Endothelial cell (in vitro differentiated cells): ENCODE results near the gene RPL6. TPM values are rescaled to one million over a fixed set of nuclear protein-coding genes. Genes with fewer than 3 reads are reported as not detected.

Experiments used
- DNase-seq: peaks from one replicate; pipeline ENCODE4 v3.0.0; 2021; ENCODE audit warnings: low spot score
- H3K27ac Mint-ChIP-seq: one replicate; pipeline ENCODE4 v1.8.0; 2021; ENCODE audit warnings: mixed read lengths, inconsistent platforms; ENCODE audit not compliant: unreplicated experiment
- H3K27me3 Mint-ChIP-seq: one replicate; pipeline ENCODE4 v1.8.0; 2021; ENCODE audit warnings: mild to moderate bottlenecking, moderate library complexity, mixed read lengths, inconsistent platforms; ENCODE audit not compliant: unreplicated experiment
- H3K36me3 Mint-ChIP-seq: one replicate; pipeline ENCODE4 v1.8.0; 2021; ENCODE audit warnings: mild to moderate bottlenecking, low read depth, mixed read lengths, inconsistent platforms; ENCODE audit not compliant: unreplicated experiment
- H3K4me1 Mint-ChIP-seq: one replicate; pipeline ENCODE4 v1.8.0; 2021; ENCODE audit warnings: mild to moderate bottlenecking, mixed read lengths, inconsistent platforms; ENCODE audit not compliant: unreplicated experiment
- H3K4me3 Mint-ChIP-seq: one replicate; pipeline ENCODE4 v1.8.0; 2021; ENCODE audit warnings: mild to moderate bottlenecking, mixed read lengths, inconsistent platforms; ENCODE audit not compliant: unreplicated experiment
- H3K9me3 Mint-ChIP-seq: one replicate; pipeline ENCODE4 v1.8.0; 2021; ENCODE audit warnings: mixed read lengths, inconsistent platforms; ENCODE audit not compliant: unreplicated experiment
- total RNA-seq: library from RNA; stranded (reverse); fragmentation: NEBNext Ultra II Directional; extraction: Animal tissue kit (Norgen Biotek cat#: 25700); gene quantifications from one replicate; pipeline ENCODE4 v1.2.1, GENCODE V29; 2021; ENCODE audit not compliant: unreplicated experiment
- TF ChIP-seq, protein P1 (sequence below): fragments of 200-600 bp; sonication (generic); IDR thresholded peaks from one replicate; pipeline ENCODE4 v1.5.0; 2021; ENCODE audit warnings: antibody characterized with exemption; ENCODE audit not compliant: unreplicated experiment

Gene RPL6
- total RNA-seq, 1 donor from 2014 or later, result 1,436 TPM

- Mint-ChIP-seq H3K36me3 (no peaks in the 10 kb centered on the region), H3K4me3 (no peak overlapping the region), H3K27me3 (peaks cover 2% of the 10 kb centered on the region), H3K4me1 (no peaks in the 10 kb centered on the region), H3K9me3 (no peaks in the 10 kb centered on the region), H3K27ac (no peak overlapping the region)
- TF ChIP-seq, protein P1, sequence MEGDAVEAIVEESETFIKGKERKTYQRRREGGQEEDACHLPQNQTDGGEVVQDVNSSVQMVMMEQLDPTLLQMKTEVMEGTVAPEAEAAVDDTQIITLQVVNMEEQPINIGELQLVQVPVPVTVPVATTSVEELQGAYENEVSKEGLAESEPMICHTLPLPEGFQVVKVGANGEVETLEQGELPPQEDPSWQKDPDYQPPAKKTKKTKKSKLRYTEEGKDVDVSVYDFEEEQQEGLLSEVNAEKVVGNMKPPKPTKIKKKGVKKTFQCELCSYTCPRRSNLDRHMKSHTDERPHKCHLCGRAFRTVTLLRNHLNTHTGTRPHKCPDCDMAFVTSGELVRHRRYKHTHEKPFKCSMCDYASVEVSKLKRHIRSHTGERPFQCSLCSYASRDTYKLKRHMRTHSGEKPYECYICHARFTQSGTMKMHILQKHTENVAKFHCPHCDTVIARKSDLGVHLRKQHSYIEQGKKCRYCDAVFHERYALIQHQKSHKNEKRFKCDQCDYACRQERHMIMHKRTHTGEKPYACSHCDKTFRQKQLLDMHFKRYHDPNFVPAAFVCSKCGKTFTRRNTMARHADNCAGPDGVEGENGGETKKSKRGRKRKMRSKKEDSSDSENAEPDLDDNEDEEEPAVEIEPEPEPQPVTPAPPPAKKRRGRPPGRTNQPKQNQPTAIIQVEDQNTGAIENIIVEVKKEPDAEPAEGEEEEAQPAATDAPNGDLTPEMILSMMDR, result no peak
- DNase-seq, result no peak
Observed at GRCh38 chr12:112368856-112369255, 40.5 kb downstream of the RPL6 start.

DNA sequence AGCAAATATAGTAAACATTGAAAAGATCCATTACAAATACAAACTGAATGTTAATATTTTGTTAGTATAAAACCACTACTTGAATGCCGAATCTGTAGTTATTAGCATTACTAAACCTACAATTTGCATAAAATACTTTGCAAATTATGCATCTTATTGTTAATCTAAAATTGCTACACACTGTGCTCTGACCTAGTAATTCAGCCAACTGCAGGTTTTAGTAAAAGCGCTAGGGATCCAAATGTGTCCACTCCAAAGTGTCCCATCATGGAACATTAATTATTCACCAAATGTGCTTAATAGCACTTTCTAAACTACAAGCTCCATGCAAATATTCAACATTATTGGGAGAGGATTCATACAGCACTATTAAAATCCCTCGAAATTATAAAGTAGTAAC lies 41.4 kb downstream of the RPL6 start:
- no peaks in the 10 kb centered on the region for H3K4me1 Mint-ChIP-seq
- no peak for DNase-seq
- H3K36me3 Mint-ChIP-seq, result no peaks in the 10 kb centered on the region
- H3K27me3 Mint-ChIP-seq, result peaks cover 2% of the 10 kb centered on the region
- TF ChIP-seq, protein P1, result no peak
- no peak overlapping the region for H3K4me3 Mint-ChIP-seq
- no peaks in the 10 kb centered on the region for H3K9me3 Mint-ChIP-seq
- H3K27ac Mint-ChIP-seq, result no peak overlapping the region

GRCh38 chr12:112362310-112362709 lies 47.1 kb downstream of the RPL6 start:
- Mint-ChIP-seq H3K27ac (no peak overlapping the region), H3K9me3 (no peaks in the 10 kb centered on the region), H3K36me3 (no peaks in the 10 kb centered on the region), H3K4me3 (no peak overlapping the region), H3K4me1 (peaks cover 1% of the 10 kb centered on the region), H3K27me3 (peaks cover 2% of the 10 kb centered on the region)
- DNase-seq, result no peak
- TF ChIP-seq, protein P1, result no peak

GRCh38 chr12:112361271-112361670 lies 48.1 kb downstream of the RPL6 start:
- no peaks in the 10 kb centered on the region for H3K9me3 Mint-ChIP-seq
- DNase-seq, result no peak
- H3K36me3 Mint-ChIP-seq, result no peaks in the 10 kb centered on the region
- peaks cover 5% of the 10 kb centered on the region for H3K4me1 Mint-ChIP-seq
- H3K27me3 Mint-ChIP-seq, result peaks cover 3% of the 10 kb centered on the region
- TF ChIP-seq, protein P1, result no peak
- H3K27ac Mint-ChIP-seq, result no peak overlapping the region
- no peak overlapping the region for H3K4me3 Mint-ChIP-seq

GRCh38 chr12:112359290-112359689 lies 50.1 kb downstream of the RPL6 start:
- no peak overlapping the region for H3K4me3 Mint-ChIP-seq
- TF ChIP-seq, protein P1, result no peak
- H3K36me3 Mint-ChIP-seq, result no peaks in the 10 kb centered on the region
- H3K4me1 Mint-ChIP-seq, result peaks cover 5% of the 10 kb centered on the region
- no peaks in the 10 kb centered on the region for H3K9me3 Mint-ChIP-seq
- H3K27me3 Mint-ChIP-seq, result peaks cover 2% of the 10 kb centered on the region
- no peak overlapping the region for H3K27ac Mint-ChIP-seq
- no peak for DNase-seq
